ENCODE data around the gene NDC80. TPM values are rescaled to one million over a fixed set of nuclear protein-coding genes. Genes with fewer than 3 reads are reported as not detected.

The NDC80 gene
- total RNA-seq, 1 donor from 2014 or later = 1.1 TPM

DNA sequence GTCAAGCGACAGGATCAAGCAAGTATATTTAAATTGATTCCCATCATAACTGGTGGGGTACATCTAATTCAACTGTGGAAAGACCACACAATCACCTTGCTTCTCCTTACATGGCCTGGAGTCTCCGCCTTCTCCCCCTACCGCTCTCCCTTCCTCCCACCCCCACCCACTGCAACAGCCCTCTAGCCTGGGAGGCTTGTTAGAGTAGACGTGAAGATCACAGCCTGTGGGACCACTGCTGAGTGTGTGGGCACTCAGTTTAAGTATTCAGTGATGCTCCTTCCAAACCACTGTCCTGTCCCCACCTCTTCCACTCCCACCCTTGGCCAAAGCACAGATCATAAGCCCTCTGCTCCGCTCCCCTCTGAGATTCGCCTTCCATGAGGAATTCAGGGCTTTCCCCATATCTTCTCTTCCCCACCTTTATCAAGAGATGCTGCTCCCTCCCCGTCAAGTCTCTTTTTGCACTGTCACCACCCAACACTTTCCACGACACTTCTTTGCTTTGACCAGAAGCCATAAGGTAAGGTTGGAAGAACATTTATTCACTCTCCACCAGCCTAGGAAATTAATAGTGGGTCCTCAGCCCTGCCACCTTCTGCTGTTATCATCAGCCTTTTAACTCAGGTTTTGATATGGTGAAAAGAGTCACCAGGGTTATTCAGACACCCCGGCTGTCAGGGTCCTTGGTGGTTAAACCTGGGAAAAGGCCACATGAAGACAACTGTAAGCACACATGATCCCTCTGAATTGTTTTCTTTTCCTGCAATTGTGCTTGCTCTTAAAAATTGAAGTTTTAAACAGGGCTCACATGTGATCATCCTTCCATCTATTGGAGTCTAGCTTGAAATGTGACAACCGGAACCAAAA lies 1.8 kb upstream of the NDC80 start:
- Histone ChIP-seq H3K4me1 (peaks cover 15% of the 10 kb centered on the region), H3K4me3 (peak overlapping the region; percentile 68), H3K36me3 (peaks cover 10% of the 10 kb centered on the region), H3K27me3 (ENCODE audit: low read depth) (no peaks in the 10 kb centered on the region), H3K9me3 (no peaks in the 10 kb centered on the region), H3K27ac (no peak overlapping the region)
- no peak for ATAC-seq
- intact Hi-C loops (cut with DNase I) = no loop called here
- no peak for DNase-seq
- TF ChIP-seq, protein P1, sequence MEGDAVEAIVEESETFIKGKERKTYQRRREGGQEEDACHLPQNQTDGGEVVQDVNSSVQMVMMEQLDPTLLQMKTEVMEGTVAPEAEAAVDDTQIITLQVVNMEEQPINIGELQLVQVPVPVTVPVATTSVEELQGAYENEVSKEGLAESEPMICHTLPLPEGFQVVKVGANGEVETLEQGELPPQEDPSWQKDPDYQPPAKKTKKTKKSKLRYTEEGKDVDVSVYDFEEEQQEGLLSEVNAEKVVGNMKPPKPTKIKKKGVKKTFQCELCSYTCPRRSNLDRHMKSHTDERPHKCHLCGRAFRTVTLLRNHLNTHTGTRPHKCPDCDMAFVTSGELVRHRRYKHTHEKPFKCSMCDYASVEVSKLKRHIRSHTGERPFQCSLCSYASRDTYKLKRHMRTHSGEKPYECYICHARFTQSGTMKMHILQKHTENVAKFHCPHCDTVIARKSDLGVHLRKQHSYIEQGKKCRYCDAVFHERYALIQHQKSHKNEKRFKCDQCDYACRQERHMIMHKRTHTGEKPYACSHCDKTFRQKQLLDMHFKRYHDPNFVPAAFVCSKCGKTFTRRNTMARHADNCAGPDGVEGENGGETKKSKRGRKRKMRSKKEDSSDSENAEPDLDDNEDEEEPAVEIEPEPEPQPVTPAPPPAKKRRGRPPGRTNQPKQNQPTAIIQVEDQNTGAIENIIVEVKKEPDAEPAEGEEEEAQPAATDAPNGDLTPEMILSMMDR (IDR thresholded peaks at IDR 0.05) = no peak

DNA sequence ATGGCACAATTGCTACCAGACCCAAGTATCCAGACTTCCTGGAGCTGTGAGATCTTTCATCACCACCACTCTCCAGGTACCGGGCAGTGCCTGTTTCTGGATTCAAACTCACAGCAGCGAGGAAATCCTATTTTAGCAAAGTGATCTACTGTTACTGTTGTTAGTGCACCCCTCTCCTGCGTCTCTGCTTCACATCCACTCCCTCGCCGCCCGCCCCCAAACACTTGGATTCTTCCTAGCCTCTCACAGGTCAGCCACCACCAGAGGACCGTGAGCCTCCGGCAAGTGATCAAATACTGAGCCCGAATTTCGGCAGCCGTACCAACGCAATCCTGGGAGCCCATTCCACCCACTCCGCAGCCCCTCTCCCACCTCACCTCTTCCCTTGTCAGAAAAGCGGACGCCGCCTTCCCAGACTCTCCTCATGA lies 571 bp upstream of the NDC80 start:
- intact Hi-C loops (cut with DNase I) = no loop called here

DNA sequence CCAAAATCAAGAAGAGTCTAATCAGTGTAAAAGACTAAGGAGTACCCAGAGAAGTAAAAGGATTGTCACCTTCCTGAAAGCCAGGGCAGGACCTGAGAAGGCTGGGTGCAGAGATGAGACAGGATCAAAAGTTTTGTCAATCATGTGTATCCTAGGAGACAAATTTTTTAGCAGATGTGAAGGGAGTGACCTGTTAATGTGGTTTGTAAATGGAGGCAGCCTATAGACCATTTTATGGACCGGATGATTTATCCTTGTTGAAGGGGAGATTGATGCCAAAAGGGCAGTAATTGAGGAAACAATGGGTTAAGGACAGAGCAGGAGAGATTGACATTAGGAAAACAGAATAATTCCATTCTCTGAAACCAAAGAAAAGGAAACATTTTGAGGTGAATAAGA lies 813 bp downstream of the NDC80 start:
- Histone ChIP-seq H3K36me3 (peaks cover 3% of the 10 kb centered on the region), H3K27me3 (ENCODE audit: low read depth) (no peaks in the 10 kb centered on the region), H3K4me3 (peak overlapping the region; percentile 68), H3K4me1 (peaks cover 15% of the 10 kb centered on the region), H3K9me3 (no peaks in the 10 kb centered on the region), H3K27ac (no peak overlapping the region)
- intact Hi-C loops (cut with DNase I) = no loop called here
- ATAC-seq = no peak
- DNase-seq = no peak
- TF ChIP-seq, protein P1 (IDR thresholded peaks at IDR 0.05) = no peak

More for the DNA sequence above, 571 bp upstream of the NDC80 start:
- ATAC-seq = peak; percentile 88 to 92
- H3K9me3 ChIP-seq = no peaks in the 10 kb centered on the region
- peak; percentile 82 for DNase-seq
- H3K36me3 ChIP-seq = peaks cover 10% of the 10 kb centered on the region
- peak overlapping the region; percentile 98 for H3K27ac ChIP-seq
- TF ChIP-seq, protein P1 (IDR thresholded peaks at IDR 0.05) = no peak
- no peaks in the 10 kb centered on the region for H3K27me3 ChIP-seq (ENCODE audit: low read depth)
- H3K4me3 ChIP-seq = peak overlapping the region; percentile 68
- peaks cover 15% of the 10 kb centered on the region for H3K4me1 ChIP-seq

DNA sequence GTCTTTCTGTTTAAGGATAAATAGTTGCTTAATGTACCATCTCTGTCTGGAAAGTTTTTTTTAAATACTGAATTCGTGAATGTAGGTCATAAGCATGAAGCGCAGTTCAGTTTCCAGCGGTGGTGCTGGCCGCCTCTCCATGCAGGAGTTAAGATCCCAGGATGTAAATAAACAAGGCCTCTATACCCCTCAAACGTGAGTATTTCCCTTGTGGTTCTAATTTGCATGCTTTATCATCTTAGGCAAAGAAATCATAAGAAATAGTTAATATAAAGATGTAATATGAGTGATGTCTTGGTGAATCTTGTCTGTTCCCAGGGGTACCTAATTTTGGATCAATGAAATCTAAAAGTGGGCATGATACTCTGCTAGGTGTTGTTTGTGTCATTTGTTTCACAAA lies 1.5 kb downstream of the NDC80 start:
- TF ChIP-seq, protein P1 (IDR thresholded peaks at IDR 0.05) = no peak
- ATAC-seq (no peak), DNase-seq (no peak)
- H3K9me3 ChIP-seq = no peaks in the 10 kb centered on the region
- H3K36me3 ChIP-seq = no peaks in the 10 kb centered on the region
- H3K4me3 ChIP-seq = no peak overlapping the region
- intact Hi-C loops (cut with DNase I) = no loop called here
- peaks cover 15% of the 10 kb centered on the region for H3K4me1 ChIP-seq
- H3K27me3 ChIP-seq (ENCODE audit: low read depth) = no peaks in the 10 kb centered on the region
- H3K27ac ChIP-seq = no peak overlapping the region

DNA sequence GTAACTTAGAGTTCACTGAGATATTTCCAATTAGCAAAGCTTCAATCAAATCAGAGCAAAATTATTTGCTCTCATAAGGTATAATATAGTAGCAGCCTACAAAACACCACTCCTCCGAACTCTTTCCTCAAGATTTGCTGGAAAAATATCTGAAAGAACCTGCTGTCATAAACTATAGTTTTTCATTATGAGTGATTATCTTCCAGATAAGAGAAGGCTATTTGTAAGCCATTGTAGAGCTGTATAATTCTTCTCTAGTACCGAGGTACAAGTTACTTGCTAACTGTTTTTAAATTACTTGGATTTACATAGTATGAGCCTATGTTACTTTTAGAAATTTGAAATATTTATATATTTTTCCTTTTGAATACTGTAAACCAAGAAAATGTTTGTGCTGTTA lies 2.1 kb downstream of the NDC80 start:
- H3K36me3 ChIP-seq = no peaks in the 10 kb centered on the region
- DNase-seq (no peak), ATAC-seq (no peak)
- peaks cover 15% of the 10 kb centered on the region for H3K4me1 ChIP-seq
- no peak overlapping the region for H3K27ac ChIP-seq
- no peak overlapping the region for H3K4me3 ChIP-seq
- TF ChIP-seq, protein P1 (IDR thresholded peaks at IDR 0.05) = no peak
- no peaks in the 10 kb centered on the region for H3K9me3 ChIP-seq
- H3K27me3 ChIP-seq (ENCODE audit: low read depth) = no peaks in the 10 kb centered on the region
- intact Hi-C loops (cut with DNase I) = no loop called here
